Keratinocyte (primary cell): ENCODE measurements around the gene CHST15. TPM values are rescaled to one million over a fixed set of nuclear protein-coding genes. Genes with fewer than 3 reads are reported as not detected.

Source experiments
- DNase-seq: peaks from one replicate; pipeline ENCODE4 v3.0.0-alpha.2; 2011; ENCODE audit warnings: low read depth, missing footprints, low spot score
- FAIRE-seq: peaks from 2 replicates; lab custom pipeline; 2011; peaks lifted over from hg19 to GRCh38; lab: Jason Lieb, UNC
- H2AFZ ChIP-seq: 2 replicates; pipeline ENCODE4 v1.6.0; 2012; ENCODE audit warnings: low read length, control low read depth, inconsistent platforms; ENCODE audit not compliant: control insufficient read depth
- H3K27ac ChIP-seq: 2 replicates; pipeline ENCODE4 v1.5.1; 2011; ENCODE audit warnings: low read length; ENCODE audit not compliant: control insufficient read depth, insufficient read depth
- H3K27me3 ChIP-seq: 3 replicates; pipeline ENCODE4 v1.6.0; 2011; ENCODE audit warnings: low read length; ENCODE audit not compliant: control insufficient read depth, insufficient read depth; ENCODE audit errors: extremely low read depth
- H3K36me3 ChIP-seq, 2 experiments: 2 replicates in 1 of 2; 3 replicates in 1 of 2; pipeline ENCODE4 v1.5.1; 2011; ENCODE audit warnings: low read length in 2 of 2, mild to moderate bottlenecking in 1 of 2; ENCODE audit not compliant: control insufficient read depth in 2 of 2, insufficient read depth in 2 of 2; ENCODE audit errors: extremely low read depth in 1 of 2
- H3K4me1 ChIP-seq: 3 replicates; pipeline ENCODE4 v1.5.1; 2011; ENCODE audit warnings: low read length; ENCODE audit not compliant: control insufficient read depth, insufficient read depth; ENCODE audit errors: extremely low read depth
- H3K4me2 ChIP-seq: 3 replicates; pipeline ENCODE4 v1.6.0; 2011; ENCODE audit warnings: low read depth, low read length; ENCODE audit not compliant: control insufficient read depth, insufficient read depth; ENCODE audit errors: extremely low read depth
- H3K4me3 ChIP-seq, 3 experiments: fragments of 200-600 bp in 1 of 3; sonication (generic) in 1 of 3; 2 replicates in 2 of 3; 3 replicates in 1 of 3; pipeline ENCODE4 v1.5.1; 2011 to 2016; ENCODE audit warnings: low read length in 3 of 3, mild to moderate bottlenecking in 3 of 3, control low read depth in 2 of 3, inconsistent platforms in 1 of 3, low read depth in 1 of 3, mixed read lengths in 1 of 3, mixed run types in 1 of 3, moderate library complexity in 1 of 3; ENCODE audit not compliant: control insufficient read depth in 2 of 3, insufficient read depth in 2 of 3; ENCODE audit errors: extremely low read depth in 1 of 3
- H3K79me2 ChIP-seq: 2 replicates; pipeline ENCODE4 v1.6.0; 2012; ENCODE audit warnings: low read length; ENCODE audit not compliant: control insufficient read depth, insufficient read depth
- H3K9ac ChIP-seq: 3 replicates; pipeline ENCODE4 v1.6.0; 2011; ENCODE audit warnings: low read length; ENCODE audit not compliant: control insufficient read depth, insufficient read depth; ENCODE audit errors: extremely low read depth
- H3K9me1 ChIP-seq: 3 replicates; pipeline ENCODE4 v1.6.0; 2011; ENCODE audit warnings: low read length; ENCODE audit not compliant: control insufficient read depth, insufficient read depth; ENCODE audit errors: extremely low read depth
- H3K9me3 ChIP-seq: 2 replicates; pipeline ENCODE4 v1.5.1; 2012; ENCODE audit warnings: low read depth, low read length; ENCODE audit not compliant: control insufficient read depth
- H4K20me1 ChIP-seq: 3 replicates; pipeline ENCODE4 v1.6.0; 2011; ENCODE audit warnings: low read length; ENCODE audit not compliant: control insufficient read depth, insufficient read depth; ENCODE audit errors: extremely low read depth
- CTCF ChIP-seq, 3 experiments: IDR thresholded peaks in 1 of 3; conservative IDR thresholded peaks in 1 of 3; optimal IDR thresholded peaks in 1 of 3; 2 replicates in 2 of 3; 3 replicates in 1 of 3; pipeline versions ENCODE3 to v1.5.1; 2011; ENCODE audit warnings: low read length in 3 of 3, mild to moderate bottlenecking in 3 of 3, moderate library complexity in 2 of 3, control low read depth in 1 of 3, inconsistent platforms in 1 of 3; ENCODE audit not compliant: insufficient read depth in 2 of 3; ENCODE audit errors: extremely low read depth in 1 of 3
- EZH2 ChIP-seq: IDR thresholded peaks from one replicate; pipeline ENCODE4 v1.6.1; 2012; ENCODE audit warnings: inconsistent platforms, mild to moderate bottlenecking, low read length, moderate library complexity
- dilution Hi-C: fragments of 300-500 bp; cut with MboI; formaldehyde crosslinking; loops from one replicate; pipeline ENCODE4 v1.7.0; 2020; ENCODE audit warnings: low sequenced_read_pairs; ENCODE audit not compliant: extremely low pct_ligation_motif_present
- polyA plus RNA-seq, 5 experiments: library from polyadenylated mRNA; depleted of rRNA in 3 of 5; stranded (reverse) in 3 of 5; stranded (forward) in 1 of 5; unstranded in 1 of 5; fragments of >200 nt; gene quantifications; 1 replicate in 1 of 5; 2 replicates in 3 of 5; 3 replicates in 1 of 5; pipeline versions ENCODE4 v1.2.1 to v1.2.3, GENCODE V29; 2011 to 2012; ENCODE audit warnings: missing spikeins in 2 of 5, low read depth in 1 of 5, low replicate concordance in 1 of 5

The CHST15 gene
- polyA plus RNA-seq, 1 donor (not counting 4 experiments of a cell fraction or from before 2014, with no cell fraction given): 24.5 TPM

- Histone ChIP-seq H3K4me3 (no peak overlapping the region), H3K9me1 (no peaks in the 10 kb centered on the region), H3K36me3 (no peaks in the 10 kb centered on the region), H3K4me2 (no peak overlapping the region), H3K27me3 (peaks cover 10% of the 10 kb centered on the region), H3K9ac (no peak overlapping the region), H3K27ac (no peak overlapping the region), H3K4me1 (no peaks in the 10 kb centered on the region), H3K9me3 (no peaks in the 10 kb centered on the region), H3K79me2 (no peaks in the 10 kb centered on the region), H2AFZ (no peak overlapping the region), H4K20me1 (no peaks in the 10 kb centered on the region)
- no peak for FAIRE-seq
- DNase-seq: no peak
- dilution Hi-C loops: no loop called here
- TF ChIP-seq CTCF (optimal IDR thresholded peaks at IDR 0.05 in 1 of 3, IDR thresholded peaks at IDR 0.05 in 1 of 3, conservative IDR thresholded peaks at IDR 0.05 in 1 of 3; ENCODE audit: extremely low read depth in 1 of 3, insufficient read depth in 2 of 3, low read length in 3 of 3) (no peak), EZH2 (no peak)
Observed at GRCh38 chr10:124116771-124117510, 23.5 kb upstream of the CHST15 start.

GRCh38 chr10:124114696-124115095 lies 21.3 kb upstream of the CHST15 start:
- dilution Hi-C loops: no loop called here
- Histone ChIP-seq H3K9ac (no peak overlapping the region), H3K27ac (no peak overlapping the region), H3K36me3 (no peaks in the 10 kb centered on the region), H3K9me3 (no peaks in the 10 kb centered on the region), H2AFZ (no peak overlapping the region), H3K27me3 (peaks cover 10% of the 10 kb centered on the region), H3K79me2 (no peaks in the 10 kb centered on the region), H4K20me1 (no peaks in the 10 kb centered on the region), H3K4me2 (no peak overlapping the region), H3K9me1 (no peaks in the 10 kb centered on the region), H3K4me3 (no peak overlapping the region), H3K4me1 (no peaks in the 10 kb centered on the region)
- DNase-seq (no peak), FAIRE-seq (no peak)
- no peak for TF ChIP-seq CTCF (optimal IDR thresholded peaks at IDR 0.05 in 1 of 3, IDR thresholded peaks at IDR 0.05 in 1 of 3, conservative IDR thresholded peaks at IDR 0.05 in 1 of 3; ENCODE audit: extremely low read depth in 1 of 3, insufficient read depth in 2 of 3, low read length in 3 of 3)
- TF ChIP-seq EZH2: no peak
